HG02943 (cell line): ENCODE measurements around the gene SPRTN.

Experiments used
- ATAC-seq: cut with Tn5 transposase; IDR thresholded peaks from one replicate; pipeline ENCODE4 v1.9.1; 2021; ENCODE audit warnings: mild to moderate bottlenecking, low read depth, moderate library complexity; ENCODE audit not compliant: unreplicated experiment

The SPRTN gene

DNA sequence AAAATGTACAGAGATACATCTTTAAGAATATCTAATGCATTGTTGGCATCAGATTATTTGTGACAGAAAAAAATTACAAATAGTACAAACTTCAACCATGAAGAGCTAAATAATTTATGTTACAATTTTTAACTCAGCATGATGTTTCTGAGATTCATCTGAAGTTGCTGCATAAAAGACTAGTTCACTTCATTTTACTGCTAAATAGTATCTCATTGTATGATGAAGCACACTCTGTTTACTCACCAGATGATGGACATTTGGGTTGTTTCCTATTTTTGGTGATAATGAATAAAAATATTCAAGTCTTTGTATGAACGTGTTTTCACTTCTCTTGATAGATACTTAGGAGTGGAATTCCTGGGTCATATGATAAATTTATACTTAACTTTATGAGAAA is 63.4 kb downstream of the SPRTN start:
- ATAC-seq: no peak

DNA sequence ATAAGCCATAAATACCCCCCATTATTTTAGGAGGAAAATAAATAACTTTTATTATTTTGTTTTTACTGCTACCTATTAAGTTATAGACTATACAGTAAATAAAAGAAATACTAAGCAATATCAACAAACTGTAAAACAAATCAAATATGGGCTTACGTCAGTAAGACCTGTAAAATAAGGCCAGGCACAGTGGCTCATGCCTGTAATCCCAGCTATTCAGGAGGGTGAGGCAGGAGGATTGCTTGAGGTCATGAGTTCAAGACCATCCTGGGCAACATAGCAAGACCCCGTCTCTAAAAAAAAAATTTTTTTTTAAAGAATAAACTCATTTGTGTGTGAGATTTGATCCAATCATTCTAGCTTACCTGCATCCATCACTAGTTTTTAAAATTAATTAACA is 66.2 kb downstream of the SPRTN start:
- ATAC-seq: no peak
